Breast epithelium (tissue), 4 donors: ENCODE measurements around the gene GAK. TPM values are rescaled to one million over a fixed set of nuclear protein-coding genes. Genes with fewer than 3 reads are reported as not detected.
A peak's percentile ranks its signal among the peaks of the same experiment; 100 is the strongest.

Source experiments
- DNase-seq, 2 donors: peaks; one replicate each; pipeline ENCODE4 v3.0.0-alpha.2; 2019; ENCODE audit warnings: low spot score in 2 of 2
- H3K27ac ChIP-seq, 2 donors: fragments of 200-600 bp; sonication (generic) in 1 of 2; one replicate each; pipeline ENCODE4 v1.5.1; 2016 to 2019; ENCODE audit warnings: mild to moderate bottlenecking in 1 of 2
- H3K27me3 ChIP-seq, 2 donors: fragments of 200-600 bp; sonication (generic) in 1 of 2; one replicate each; pipeline versions ENCODE4 v1.5.1 to v1.6.0; 2017 to 2019; ENCODE audit warnings: control low read depth in 1 of 2, mild to moderate bottlenecking in 1 of 2
- H3K36me3 ChIP-seq: fragments of 200-600 bp; one replicate; pipeline ENCODE4 v1.5.1; 2019
- H3K4me1 ChIP-seq, 2 donors: fragments of 200-600 bp; sonication (generic); one replicate each; pipeline ENCODE4 v1.5.1; 2016 to 2019; ENCODE audit warnings: control low read depth in 1 of 2
- H3K4me3 ChIP-seq, 3 donors: fragments of 200-600 bp; sonication (generic); 1 replicate in 2 of 3; 2 replicates in 1 of 3; pipeline ENCODE4 v1.5.1; 2016 to 2019; ENCODE audit warnings: mild to moderate bottlenecking in 3 of 3, moderate library complexity in 2 of 3
- H3K9me3 ChIP-seq, 2 donors: fragments of 200-600 bp; sonication (generic) in 1 of 2; one replicate each; pipeline ENCODE4 v1.5.1; 2016 to 2019; ENCODE audit warnings: control low read depth in 1 of 2
- POLR2A ChIP-seq: fragments of 450-650 bp; IDR thresholded peaks from one replicate; pipeline ENCODE4 v1.6.1; 2016; ENCODE audit warnings: antibody characterized with exemption, mild to moderate bottlenecking, moderate library complexity
- POLR2AphosphoS5 ChIP-seq, 3 donors: sonication (generic); formaldehyde crosslinking; IDR thresholded peaks; one replicate each; pipeline ENCODE4 v1.6.1; 2017; ENCODE audit warnings: antibody characterized with exemption in 3 of 3
- intact Hi-C: fragments of 100-400 bp; cut with DNase I; formaldehyde crosslinking; loops from one replicate; pipeline ENCODE4 v1.15.1; 2023; ENCODE audit warnings: low total_unique reads
- total RNA-seq, 3 donors: library from RNA; depleted of rRNA; stranded (reverse); fragments of >200 nt; gene quantifications; one replicate each; pipeline ENCODE4 v1.1.0, GENCODE V29; 2016
- TF ChIP-seq, protein P1 (sequence below), 3 donors: fragments of 450-650 bp; IDR thresholded peaks; one replicate each; pipeline ENCODE4 v1.5.1; 2016 to 2017; ENCODE audit warnings: antibody characterized with exemption in 3 of 3, mild to moderate bottlenecking in 3 of 3, moderate library complexity in 3 of 3

The GAK gene
- total RNA-seq, 3 donors from 2014 or later: 76.2 to 95.7 (median 81.9) TPM

DNA sequence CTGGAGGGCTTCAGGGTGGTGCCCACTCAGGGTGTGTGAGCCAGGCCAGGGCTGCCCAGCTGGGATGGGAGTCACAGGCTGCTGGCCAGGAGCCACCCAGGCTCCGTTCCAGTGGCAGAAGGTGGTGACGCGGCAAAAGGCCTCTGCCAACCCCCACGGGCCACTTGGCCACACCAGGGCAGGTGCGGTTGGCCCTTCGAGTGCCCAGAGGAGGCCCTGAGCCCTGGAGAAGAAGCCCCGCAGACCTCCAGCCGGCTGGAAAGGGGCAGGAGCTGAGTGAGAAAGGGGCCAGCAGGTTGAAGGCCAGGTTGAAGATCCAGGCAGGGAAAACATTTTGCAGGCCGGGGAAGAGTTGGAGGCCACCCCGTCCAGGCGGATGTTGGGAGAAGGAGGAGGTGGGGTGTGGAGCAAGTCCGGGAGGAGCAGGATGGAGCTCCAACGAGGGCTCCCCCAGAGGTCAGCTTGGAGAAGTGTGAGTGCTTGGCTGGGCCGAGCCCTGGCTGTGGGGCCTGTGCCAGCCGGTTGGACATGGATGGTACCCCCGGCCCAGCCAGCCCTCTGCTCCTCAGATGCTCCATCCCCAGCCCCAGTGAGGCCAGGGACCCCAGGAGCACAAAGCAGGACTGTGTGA lies 103.4 kb downstream of the GAK start:
- TF ChIP-seq, protein P1, sequence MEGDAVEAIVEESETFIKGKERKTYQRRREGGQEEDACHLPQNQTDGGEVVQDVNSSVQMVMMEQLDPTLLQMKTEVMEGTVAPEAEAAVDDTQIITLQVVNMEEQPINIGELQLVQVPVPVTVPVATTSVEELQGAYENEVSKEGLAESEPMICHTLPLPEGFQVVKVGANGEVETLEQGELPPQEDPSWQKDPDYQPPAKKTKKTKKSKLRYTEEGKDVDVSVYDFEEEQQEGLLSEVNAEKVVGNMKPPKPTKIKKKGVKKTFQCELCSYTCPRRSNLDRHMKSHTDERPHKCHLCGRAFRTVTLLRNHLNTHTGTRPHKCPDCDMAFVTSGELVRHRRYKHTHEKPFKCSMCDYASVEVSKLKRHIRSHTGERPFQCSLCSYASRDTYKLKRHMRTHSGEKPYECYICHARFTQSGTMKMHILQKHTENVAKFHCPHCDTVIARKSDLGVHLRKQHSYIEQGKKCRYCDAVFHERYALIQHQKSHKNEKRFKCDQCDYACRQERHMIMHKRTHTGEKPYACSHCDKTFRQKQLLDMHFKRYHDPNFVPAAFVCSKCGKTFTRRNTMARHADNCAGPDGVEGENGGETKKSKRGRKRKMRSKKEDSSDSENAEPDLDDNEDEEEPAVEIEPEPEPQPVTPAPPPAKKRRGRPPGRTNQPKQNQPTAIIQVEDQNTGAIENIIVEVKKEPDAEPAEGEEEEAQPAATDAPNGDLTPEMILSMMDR (IDR thresholded peaks at IDR 0.05): no peak
- no peak for TF ChIP-seq POLR2A
- no peak for TF ChIP-seq POLR2AphosphoS5 (IDR thresholded peaks at IDR 0.05)
- peaks cover 16 to 56% of the 10 kb centered on the region in 2 donors for H3K27me3 ChIP-seq
- no peak for DNase-seq

DNA sequence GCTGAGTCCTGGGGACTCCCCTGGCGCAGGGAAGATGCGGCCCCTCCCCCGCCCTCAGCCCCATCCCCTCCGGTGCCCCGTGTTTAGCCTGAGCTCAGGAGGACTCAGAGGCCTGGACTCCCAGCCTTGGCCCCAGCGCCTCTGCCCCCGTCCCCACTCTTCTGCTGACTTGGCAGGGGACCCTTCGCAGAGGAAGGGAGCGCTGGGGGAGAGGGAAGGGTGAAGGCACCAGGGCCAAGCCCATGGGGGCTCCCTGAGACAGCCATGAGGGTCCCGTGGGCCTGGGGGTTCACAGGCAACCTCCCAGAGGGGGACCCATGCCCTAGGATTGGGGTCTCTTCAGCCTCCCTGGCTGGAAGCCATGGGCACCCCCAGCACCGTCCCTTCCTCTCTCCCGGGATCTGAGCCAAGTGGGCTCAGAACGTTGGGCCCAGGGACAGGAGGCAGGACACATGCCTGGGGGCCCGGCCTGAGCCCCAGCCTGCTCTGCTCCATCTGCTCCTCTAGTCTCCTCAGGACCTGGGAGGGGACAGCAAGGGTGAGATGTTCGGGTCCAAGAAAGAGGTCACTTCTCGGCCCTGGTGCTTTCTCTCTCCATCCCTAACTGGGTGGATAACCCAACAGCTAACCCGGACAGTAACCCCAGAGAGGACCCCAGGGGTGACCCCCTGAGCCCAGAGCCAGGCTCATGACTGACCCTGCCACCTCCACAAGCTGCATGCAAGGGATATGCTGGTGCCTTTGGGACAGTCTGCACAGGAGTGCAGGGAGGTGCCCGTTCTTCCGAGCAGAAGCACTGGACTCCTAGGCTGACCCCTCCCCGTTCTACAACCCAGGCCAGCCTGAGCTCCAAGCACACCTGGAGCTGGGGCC lies 104.7 kb downstream of the GAK start:
- Histone ChIP-seq H3K36me3 (no peaks in the 10 kb centered on the region), H3K27me3 (peaks cover 16 to 69% of the 10 kb centered on the region in 2 donors), H3K4me1 (peaks cover 4 to 12% of the 10 kb centered on the region in 2 donors), H3K9me3 (peaks cover 11 to 16% of the 10 kb centered on the region in 2 donors), H3K27ac (no peak overlapping the region), H3K4me3 (peak overlapping the region in 1 of 3 donors; percentile 56)
- intact Hi-C loops: no loop called here
- TF ChIP-seq, protein P1 (IDR thresholded peaks at IDR 0.05): no peak
- TF ChIP-seq POLR2AphosphoS5 (IDR thresholded peaks at IDR 0.05) (no peak), POLR2A (no peak)
- peak in 1 of 2 donors; percentile 34 for DNase-seq

More for the DNA sequence above, 103.4 kb downstream of the GAK start:
- Histone ChIP-seq H3K36me3 (no peaks in the 10 kb centered on the region), H3K9me3 (peaks cover 11 to 19% of the 10 kb centered on the region in 2 donors), H3K4me3 (no peak overlapping the region), H3K4me1 (peaks cover 4 to 12% of the 10 kb centered on the region in 2 donors), H3K27ac (no peak overlapping the region)
- intact Hi-C loops: no loop called here

DNA sequence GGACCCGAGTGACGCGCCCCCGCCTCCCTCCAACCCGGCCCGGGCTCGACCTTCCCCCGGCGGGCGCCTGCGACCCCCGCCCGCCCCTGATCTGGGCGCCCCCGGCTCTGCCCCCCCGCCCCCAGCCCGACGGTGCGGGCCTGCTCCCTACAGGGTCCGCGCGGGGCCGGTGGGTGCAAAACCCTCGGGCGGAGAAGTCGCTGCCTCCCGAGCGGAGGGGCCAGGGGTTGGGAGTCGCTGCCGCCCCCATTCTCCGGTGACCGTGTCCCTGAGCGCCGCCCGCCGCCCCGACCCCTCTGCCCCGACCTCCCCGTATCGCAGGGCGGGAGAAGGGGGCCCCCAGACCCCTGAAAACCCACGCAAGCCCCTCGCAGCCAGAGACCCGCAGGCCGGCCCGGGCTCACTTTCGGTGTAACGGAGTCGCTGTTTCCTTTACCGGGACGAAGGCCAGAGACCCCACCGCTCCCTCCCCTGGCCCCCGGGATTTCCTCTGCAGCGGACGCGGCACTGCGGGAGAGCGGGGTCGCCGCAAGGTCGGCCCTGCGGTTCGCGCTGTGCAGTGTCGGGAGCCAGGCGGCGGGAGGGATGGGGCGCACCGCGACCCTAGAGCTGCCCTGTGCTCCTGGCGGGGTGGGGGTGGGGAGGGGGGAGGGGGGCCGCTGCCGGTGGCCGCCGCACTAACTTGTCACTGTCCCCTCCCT lies 105.5 kb downstream of the GAK start:
- H3K36me3 ChIP-seq: no peaks in the 10 kb centered on the region
- peak overlapping the region in 2 of 3 donors; percentile 27 to 56 for H3K4me3 ChIP-seq
- H3K27me3 ChIP-seq: peaks cover 16 to 77% of the 10 kb centered on the region in 2 donors
- peaks cover 4 to 12% of the 10 kb centered on the region in 2 donors for H3K9me3 ChIP-seq
- TF ChIP-seq, protein P1 (IDR thresholded peaks at IDR 0.05): no peak
- intact Hi-C loops: no loop called here
- H3K4me1 ChIP-seq: peaks cover 4 to 12% of the 10 kb centered on the region in 2 donors
- H3K27ac ChIP-seq: no peak overlapping the region
- DNase-seq: peak in 1 of 2 donors; percentile 44

DNA sequence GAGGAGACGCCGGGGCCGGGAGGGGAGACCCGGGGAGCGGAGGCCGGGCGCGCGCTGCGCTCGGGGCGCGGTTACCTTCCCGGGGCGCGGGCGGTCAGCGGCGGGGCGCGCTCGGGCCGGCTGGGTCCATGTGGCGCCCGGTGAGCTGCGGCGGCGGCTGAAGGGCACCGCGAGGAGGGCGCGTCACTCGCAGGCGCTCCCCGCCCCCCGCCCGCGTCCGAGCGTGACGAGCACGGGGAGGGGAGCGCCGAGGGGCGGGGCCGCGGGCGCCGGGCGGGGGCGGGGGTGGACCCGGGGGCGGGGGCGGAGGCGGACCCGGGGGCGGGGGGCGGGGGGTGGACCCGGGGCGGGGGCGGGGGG lies 106.2 kb downstream of the GAK start, which contains the start of gene CPLX1:
Gene CPLX1 (minus strand): TSS at position 159 of the 360 bp plus-strand sequence. CDS start 1,607 bp downstream, outside the sequence.
- DNase-seq: no peak
- TF ChIP-seq, protein P1 (IDR thresholded peaks at IDR 0.05): no peak
- TF ChIP-seq POLR2AphosphoS5 (IDR thresholded peaks at IDR 0.05) (no peak), POLR2A (no peak)
- H3K4me1 ChIP-seq: peaks cover 4 to 12% of the 10 kb centered on the region in 2 donors
- H3K36me3 ChIP-seq: no peaks in the 10 kb centered on the region
- H3K9me3 ChIP-seq: peaks cover 0 to 5% of the 10 kb centered on the region in 2 donors
- H3K27ac ChIP-seq: no peak within 1 kb of the TSS
- peaks cover 16 to 83% of the 10 kb centered on the region in 2 donors for H3K27me3 ChIP-seq
- intact Hi-C loops: no loop called here
- peak within 1 kb of the TSS; percentile 20 to 64 (median 45) for H3K4me3 ChIP-seq
